ENCODE measurements around the gene ADISSP.

The ADISSP gene

GRCh38 chr20:3778976-3779375 is 11.4 kb upstream of the ADISSP start:
- no peak for DNase-seq

- peak; percentile 65 to 84 (median 73) for DNase-seq
Observed at GRCh38 chr20:3777716-3778629, 10.4 kb upstream of the ADISSP start.

GRCh38 chr20:3777381-3777715 is 9.8 kb upstream of the ADISSP start:
- DNase-seq = no peak

GRCh38 chr20:3775457-3776108 is 8.0 kb upstream of the ADISSP start:
- DNase-seq = peak in 1 of 3 donors; percentile 51

GRCh38 chr20:3771552-3772058 is 4.1 kb upstream of the ADISSP start:
- no peak for DNase-seq

- DNase-seq = peak; percentile 63 to 70 (median 67)
Observed at GRCh38 chr20:3768342-3769130, 983 bp upstream of the ADISSP start.

- no peak for DNase-seq
Observed at GRCh38 chr20:3767110-3767426, 485 bp downstream of the ADISSP start.

GRCh38 chr20:3766422-3767109 is 987 bp downstream of the ADISSP start:
- DNase-seq = no peak

GRCh38 chr20:3765171-3765882 is 2.2 kb downstream of the ADISSP start:
- no peak for DNase-seq

- no peak for DNase-seq
Observed at GRCh38 chr20:3764659-3765058, 2.9 kb downstream of the ADISSP start.

- DNase-seq = peak; percentile 79 to 84 (median 81)
Observed at GRCh38 chr20:3763671-3764601, 3.6 kb downstream of the ADISSP start.

GRCh38 chr20:3760655-3761348 is 6.8 kb downstream of the ADISSP start:
- DNase-seq = no peak

- no peak for DNase-seq
Observed at GRCh38 chr20:3759884-3760283, 7.7 kb downstream of the ADISSP start.

GRCh38 chr20:3759316-3759823 is 8.2 kb downstream of the ADISSP start:
- DNase-seq = no peak

GRCh38 chr20:3758566-3758965 is 9.0 kb downstream of the ADISSP start:
- DNase-seq = no peak

- peak; percentile 40 to 68 (median 62) for DNase-seq
Observed at GRCh38 chr20:3757268-3757667, 10.3 kb downstream of the ADISSP start.

GRCh38 chr20:3755814-3756480 is 11.6 kb downstream of the ADISSP start:
- no peak for DNase-seq

- DNase-seq = no peak
Observed at GRCh38 chr20:3755269-3755668, 12.3 kb downstream of the ADISSP start.

GRCh38 chr20:3754276-3754630 is 13.3 kb downstream of the ADISSP start:
- DNase-seq = no peak
